GDM1 (cell line): ENCODE data around the gene PKNOX2.

Experiments used
- DNase-seq: peaks from one replicate; lab custom pipeline; 2025; lab: John Stamatoyannopoulos, UW

The PKNOX2 gene

DNA sequence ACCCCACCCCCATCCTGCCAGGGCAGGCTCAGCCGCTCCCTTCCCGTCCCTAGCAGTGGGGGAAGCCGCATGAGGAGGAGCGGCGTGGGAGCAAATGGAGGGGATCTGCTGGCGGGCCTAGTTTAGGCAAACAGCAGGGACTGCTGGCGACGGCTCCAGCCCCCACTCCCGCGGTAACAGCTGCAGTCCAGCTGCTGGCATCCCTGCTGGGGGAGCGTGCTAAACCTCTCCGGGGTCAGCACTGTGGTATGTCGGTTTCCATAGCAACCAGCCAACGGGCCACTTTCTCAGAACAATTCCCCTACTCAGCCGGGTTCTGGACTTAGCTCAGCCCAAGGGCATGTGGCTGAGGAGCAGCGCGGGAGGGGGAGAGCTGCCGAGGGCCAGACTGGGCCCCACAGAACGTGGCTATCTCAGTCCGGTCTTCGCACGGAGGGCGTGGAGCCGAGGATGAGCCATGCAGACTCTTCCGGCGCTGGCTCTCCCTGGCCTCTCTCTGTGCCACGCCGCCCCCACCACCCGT lies 98.8 kb downstream of the PKNOX2 start:
- DNase-seq, result no peak

- DNase-seq, result no peak
Measured at GRCh38 chr11:125264100-125265022, 99.8 kb downstream of the PKNOX2 start.

DNA sequence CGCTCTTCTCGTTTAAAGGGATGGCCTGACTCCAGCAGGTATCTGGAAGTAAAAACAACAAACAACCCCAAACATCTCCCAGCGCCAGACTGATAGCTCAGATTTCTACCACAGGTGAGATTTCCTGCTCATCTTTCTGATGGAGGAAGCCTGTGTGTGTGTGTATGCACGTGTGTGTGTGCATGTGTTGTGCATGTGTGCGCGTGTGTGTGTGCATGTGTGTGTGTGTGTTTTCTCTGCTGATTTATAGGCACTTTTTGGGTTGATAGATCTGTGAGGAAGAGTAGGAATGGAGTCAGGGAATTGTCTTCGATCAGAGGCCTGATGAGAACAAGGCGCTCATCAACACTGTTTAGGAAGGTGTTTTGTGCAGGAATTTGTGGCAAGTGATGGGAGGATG lies 103.0 kb downstream of the PKNOX2 start:
- no peak for DNase-seq

DNA sequence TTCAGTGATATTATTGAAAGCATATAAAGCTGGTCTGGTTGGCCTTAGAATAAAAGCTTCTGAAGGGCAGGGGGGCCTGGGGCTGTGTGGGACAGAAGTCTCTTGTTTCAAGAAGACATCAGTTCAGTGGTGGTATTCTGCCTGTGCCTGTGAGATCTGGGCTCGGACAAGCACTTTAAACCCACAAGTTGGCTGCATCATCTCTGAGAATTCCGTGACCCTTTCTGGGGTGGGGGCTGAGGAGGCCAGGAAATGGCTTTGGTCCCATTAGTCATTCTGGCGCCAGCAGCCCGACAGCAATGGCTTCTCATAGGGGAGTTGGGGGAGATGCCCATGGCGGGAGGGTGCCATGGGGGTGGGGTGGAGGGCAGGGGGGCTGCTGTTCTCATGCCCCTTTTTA lies 104.1 kb downstream of the PKNOX2 start:
- DNase-seq, result no peak

DNA sequence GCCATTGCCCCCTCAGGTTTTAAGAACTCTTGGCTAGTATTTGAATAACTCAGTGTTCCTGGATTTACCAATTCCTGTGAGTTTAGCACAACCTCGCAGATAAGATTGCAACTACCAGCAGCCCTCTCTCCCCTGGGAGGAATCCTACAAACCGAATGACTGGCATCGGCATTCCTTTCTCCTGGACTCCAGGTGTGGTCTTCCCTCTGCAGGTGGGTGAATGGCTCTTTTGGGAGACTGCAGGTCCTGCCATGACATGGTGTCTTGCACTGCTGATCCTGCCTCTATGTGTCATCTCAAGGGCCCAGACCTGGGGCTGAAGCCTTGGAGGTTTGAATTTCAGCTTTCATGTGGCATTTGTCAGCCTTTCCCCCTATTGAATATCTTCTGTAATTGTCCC lies 105.6 kb downstream of the PKNOX2 start:
- DNase-seq, result no peak

- DNase-seq, result no peak
Measured at GRCh38 chr11:125270711-125271110, 106.2 kb downstream of the PKNOX2 start.

DNA sequence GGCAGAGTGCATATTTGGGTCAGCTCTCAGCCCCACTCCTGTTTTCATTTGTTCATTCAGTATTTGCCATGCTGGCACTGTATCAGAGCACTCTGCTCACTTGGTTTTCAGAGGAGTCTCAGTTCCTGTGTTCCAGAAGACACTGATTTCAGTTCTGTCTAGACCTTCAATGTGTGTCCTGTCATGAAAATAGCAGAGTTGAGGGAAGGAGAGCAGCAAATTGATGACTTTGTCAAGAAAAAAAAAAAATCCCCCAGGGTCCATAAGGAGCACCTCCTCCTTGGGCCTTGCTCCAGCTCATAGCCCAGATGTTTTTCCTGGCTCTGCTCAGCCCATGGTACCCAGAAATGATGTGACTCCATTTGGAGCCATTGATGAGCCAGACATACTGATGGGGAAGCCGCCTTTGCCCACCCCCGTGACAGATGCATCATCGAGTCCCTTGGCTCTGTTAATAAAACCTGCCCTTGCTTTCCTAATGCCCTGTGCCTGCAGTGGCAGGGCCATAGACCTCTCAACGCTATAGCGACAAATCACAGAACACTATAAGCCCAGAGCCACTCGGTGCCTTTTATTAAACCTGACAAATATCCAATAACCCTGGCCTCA lies 107.0 kb downstream of the PKNOX2 start:
- DNase-seq, result no peak

DNA sequence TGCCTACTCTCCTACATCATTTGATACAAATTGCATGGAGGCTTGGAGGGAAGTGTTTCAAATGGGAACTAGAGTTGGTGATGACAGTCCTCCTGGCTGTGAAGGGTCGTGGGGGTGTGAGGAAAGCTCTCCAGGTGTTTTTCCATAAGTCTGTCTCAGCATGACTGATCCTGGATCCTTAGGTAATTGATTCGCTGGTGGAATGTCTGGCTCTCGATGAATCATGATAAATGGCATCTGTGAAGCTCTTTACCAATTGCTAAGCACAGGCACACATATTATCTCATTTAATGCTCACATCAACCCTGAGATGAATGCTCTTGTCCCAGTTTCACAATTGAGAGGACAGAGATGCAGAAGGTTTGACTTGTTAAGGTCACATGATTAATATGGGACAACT lies 107.5 kb downstream of the PKNOX2 start:
- no peak for DNase-seq

DNA sequence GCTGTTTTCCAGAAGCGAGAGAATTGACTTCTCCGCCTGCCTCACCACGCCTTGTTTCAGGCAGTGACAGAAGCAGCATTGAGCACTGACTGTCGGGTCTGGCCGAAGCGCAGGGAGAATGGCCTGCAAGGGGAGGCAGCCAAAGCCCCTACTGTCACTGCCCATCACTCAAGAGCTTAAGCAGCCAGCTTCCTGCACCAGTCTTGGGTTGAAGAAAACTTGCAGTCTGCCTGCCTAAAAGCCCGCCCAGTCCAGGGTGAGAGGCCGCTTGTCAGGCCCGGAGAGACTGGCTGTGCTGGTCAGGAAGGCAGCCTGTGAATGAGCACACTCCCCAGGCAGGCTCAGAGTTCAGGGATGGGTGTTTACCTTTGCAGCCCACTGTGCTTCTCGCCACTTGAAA lies 108.3 kb downstream of the PKNOX2 start:
- DNase-seq, result no peak

DNA sequence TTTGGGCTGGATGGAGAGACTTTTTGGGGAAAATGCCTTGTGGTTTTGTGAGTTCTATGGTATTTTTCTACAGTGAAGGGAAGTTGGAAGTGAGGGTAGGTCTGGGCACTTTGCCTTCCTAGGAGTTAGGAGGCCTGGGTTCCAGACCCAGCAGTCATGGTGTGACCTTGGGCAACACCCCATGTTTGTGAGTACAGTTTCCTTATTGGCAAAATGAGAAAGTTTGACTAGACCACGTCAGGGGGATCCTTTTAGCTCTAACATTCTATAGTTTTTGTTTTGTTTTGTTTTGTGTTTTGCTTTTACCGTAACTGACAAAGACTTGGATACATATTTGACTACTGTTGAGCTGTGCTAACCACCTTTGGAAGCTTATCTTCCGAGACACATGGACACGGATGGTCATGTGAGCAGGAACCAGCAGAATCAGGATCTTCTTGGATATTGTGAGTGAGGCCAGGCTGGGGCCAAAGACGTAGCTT lies 109.0 kb downstream of the PKNOX2 start:
- no peak for DNase-seq

GRCh38 chr11:125274309-125274708 lies 109.8 kb downstream of the PKNOX2 start:
- DNase-seq, result no peak

- no peak for DNase-seq
Measured at GRCh38 chr11:125274774-125275173, 110.2 kb downstream of the PKNOX2 start.

GRCh38 chr11:125275905-125276618 lies 111.5 kb downstream of the PKNOX2 start:
- DNase-seq, result no peak

DNA sequence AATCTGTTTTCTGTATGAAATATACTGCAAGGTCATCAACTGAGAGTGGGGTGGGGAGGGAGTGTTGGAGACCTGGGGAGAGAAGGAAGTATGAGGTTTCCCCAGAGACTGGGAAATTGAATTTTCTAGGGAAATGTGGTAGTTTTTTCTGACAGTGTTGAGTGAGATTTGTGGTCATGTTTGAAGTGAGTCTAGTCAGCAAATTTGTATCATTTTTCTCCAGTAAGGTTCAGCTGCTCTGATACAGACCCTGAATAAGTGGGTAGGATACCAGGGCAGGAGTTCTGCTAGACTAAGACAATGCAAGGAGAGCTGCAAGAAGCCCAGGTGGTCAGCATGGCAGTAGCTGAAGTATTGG lies 112.0 kb downstream of the PKNOX2 start:
- no peak for DNase-seq

DNA sequence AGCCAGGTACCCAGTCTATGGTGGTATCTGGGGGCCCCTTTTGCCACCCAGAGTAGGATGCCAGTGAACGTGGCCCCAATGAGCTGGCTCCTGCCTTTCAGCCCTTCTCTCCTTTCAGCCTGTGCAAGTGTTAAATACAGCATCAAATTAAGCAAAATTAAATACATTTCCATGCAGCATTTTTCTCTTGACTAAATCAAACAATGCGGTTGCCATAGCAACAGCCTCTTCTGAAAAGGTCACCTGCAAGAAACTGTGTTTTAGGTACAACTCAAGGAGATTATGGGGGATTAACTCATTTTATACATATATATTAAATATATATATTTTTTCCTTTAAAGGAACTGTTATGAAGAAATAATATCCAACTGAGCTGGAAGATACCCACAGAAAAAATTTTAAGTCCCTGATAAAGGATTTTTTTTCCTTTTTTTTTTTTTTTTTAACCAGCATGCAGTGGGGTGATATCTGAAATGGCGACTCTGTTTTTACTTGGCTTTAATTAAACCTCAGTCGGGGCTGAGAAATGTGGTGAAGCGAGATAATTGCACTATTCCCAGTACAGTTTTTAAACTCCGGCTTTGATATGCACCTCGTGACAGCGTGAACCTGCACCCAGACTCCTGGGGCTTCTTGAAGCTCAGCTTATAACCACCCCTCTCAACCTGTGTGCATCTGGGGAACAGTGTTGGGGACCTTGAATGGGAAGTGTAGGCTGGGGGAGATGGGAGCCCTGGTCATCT lies 115.3 kb downstream of the PKNOX2 start:
- DNase-seq, result no peak

DNA sequence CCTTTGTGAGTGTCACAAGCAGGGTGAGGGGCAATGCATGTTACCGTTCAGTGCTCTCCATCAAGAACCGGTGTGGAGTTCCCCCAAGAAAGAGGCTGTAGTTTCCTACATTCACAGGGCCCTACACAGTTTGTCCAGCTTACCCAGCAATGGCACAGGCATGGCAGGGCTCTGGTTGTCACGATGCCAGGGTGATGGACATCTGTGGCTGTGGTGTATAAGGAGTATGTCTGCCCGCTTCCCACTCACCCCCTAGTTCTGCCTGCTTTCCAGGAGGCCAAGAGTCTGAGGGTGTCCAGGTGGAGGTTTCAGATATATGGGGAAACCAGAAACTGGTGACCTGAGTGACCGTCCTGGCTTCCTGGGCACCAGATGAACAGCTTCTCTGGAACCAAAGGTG lies 116.1 kb downstream of the PKNOX2 start:
- DNase-seq, result no peak

DNA sequence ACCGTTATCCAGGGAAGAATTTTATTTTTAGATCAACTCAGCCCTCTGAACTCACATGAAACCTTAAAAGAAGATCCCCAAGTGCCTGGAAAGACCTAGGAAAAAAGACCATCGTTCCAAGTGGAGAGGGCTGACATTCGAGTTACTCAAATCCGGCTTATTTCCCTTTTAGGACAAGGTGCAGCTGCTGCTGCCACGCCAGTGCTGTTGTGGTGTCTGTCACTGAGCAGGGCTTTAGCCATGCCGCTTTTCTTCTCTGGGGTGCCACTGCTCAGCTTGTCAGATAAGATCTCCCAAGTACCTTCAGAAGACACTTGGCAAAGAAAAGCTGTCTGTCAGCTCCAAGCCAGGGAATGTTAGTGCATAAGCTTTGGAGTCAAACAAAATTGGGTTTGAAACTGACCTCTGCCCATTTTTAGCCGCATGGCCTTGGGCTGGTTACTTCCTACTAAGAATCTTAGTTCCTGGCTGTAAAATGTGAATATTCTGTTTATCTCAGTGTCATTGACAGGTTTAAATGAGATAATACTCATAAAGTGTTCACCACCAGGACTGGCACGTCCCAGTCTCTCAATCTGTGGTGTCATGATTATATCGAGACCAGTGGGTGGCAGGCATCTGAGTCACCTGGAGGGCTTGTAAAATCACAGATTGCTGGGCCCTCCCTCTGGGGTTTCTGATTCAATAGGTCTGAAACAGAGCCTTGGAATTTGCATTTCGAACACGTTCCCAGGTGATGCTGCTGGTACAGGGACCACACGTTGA lies 117.5 kb downstream of the PKNOX2 start:
- no peak for DNase-seq

GRCh38 chr11:125282596-125282914 lies 118.0 kb downstream of the PKNOX2 start:
- DNase-seq, result no peak

GRCh38 chr11:125284245-125284850 lies 119.8 kb downstream of the PKNOX2 start:
- DNase-seq, result no peak

GRCh38 chr11:125285844-125286243 lies 121.3 kb downstream of the PKNOX2 start:
- DNase-seq, result no peak

- no peak for DNase-seq
Measured at GRCh38 chr11:125286486-125286885, 121.9 kb downstream of the PKNOX2 start.
